HFFc6 (cell line): ENCODE data around the gene KRTAP5-9. TPM values are rescaled to one million over a fixed set of nuclear protein-coding genes. Genes with fewer than 3 reads are reported as not detected.

Experiments
- DNase-seq: peaks from one replicate; pipeline ENCODE4 v3.0.0-alpha.2; 2018
- H3K27ac Mint-ChIP-seq: 2 replicates; pipeline ENCODE4 v1.8.0; 2020; ENCODE audit warnings: mild to moderate bottlenecking, mixed read lengths
- H3K27me3 Mint-ChIP-seq: 2 replicates; pipeline ENCODE4 v1.8.0; 2021; ENCODE audit warnings: mild to moderate bottlenecking, moderate library complexity, mixed read lengths; ENCODE audit not compliant: insufficient read depth
- H3K36me3 Mint-ChIP-seq: 2 replicates; pipeline ENCODE4 v1.8.0; 2021; ENCODE audit warnings: low read depth, mixed read lengths
- H3K4me1 Mint-ChIP-seq: 2 replicates; pipeline ENCODE4 v1.8.0; 2020; ENCODE audit warnings: low read depth, mixed read lengths
- H3K4me3 Mint-ChIP-seq: 2 replicates; pipeline ENCODE4 v1.8.0; 2020; ENCODE audit warnings: mild to moderate bottlenecking, moderate library complexity, mixed read lengths
- H3K9me3 Mint-ChIP-seq: 2 replicates; pipeline ENCODE4 v1.8.0; 2020; ENCODE audit warnings: mild to moderate bottlenecking, mixed read lengths
- total RNA-seq, 6 experiments: library from RNA; stranded (reverse); fragmentation: NEBNext Ultra II Directional; extraction: Animal tissue kit (Norgen Biotek cat#: 25700); gene quantifications; 2 replicates in 1 of 6; 3 replicates in 5 of 6; pipeline ENCODE4 v1.2.3, GENCODE V29; 2021
- TF ChIP-seq, protein P1 (sequence below): fragments of 200-600 bp; sonication (generic); IDR thresholded peaks from 2 replicates; pipeline ENCODE4 v1.5.0; 2021; ENCODE audit warnings: antibody characterized with exemption, mild to moderate bottlenecking

KRTAP5-9 gene
- total RNA-seq, 6 experiments from 2014 or later, result 0.26 TPM; not detected in 5

DNA sequence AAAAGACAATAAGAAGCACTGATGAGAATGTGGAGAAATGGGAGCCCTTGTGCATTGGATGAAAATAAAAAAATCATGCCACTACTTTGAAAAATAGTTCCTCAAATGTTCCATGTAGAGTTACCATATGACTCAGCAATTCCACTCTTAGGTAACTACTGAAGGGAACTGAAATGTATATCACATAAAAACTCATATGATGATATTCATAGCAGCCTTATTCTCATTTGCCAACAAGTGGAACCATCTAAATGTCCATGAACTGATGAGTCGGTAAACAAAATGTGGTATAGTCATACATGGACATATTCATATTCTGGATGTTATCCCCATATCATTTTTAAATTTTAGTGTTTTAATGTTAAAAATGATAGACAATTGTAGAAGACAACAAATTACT, 3.5 kb downstream of the KRTAP5-9 start:
- Mint-ChIP-seq H3K4me1 (no peaks in the 10 kb centered on the region), H3K4me3 (no peak overlapping the region), H3K9me3 (no peaks in the 10 kb centered on the region), H3K27ac (no peak overlapping the region), H3K36me3 (no peaks in the 10 kb centered on the region), H3K27me3 (peaks cover 13% of the 10 kb centered on the region)
- TF ChIP-seq, protein P1, sequence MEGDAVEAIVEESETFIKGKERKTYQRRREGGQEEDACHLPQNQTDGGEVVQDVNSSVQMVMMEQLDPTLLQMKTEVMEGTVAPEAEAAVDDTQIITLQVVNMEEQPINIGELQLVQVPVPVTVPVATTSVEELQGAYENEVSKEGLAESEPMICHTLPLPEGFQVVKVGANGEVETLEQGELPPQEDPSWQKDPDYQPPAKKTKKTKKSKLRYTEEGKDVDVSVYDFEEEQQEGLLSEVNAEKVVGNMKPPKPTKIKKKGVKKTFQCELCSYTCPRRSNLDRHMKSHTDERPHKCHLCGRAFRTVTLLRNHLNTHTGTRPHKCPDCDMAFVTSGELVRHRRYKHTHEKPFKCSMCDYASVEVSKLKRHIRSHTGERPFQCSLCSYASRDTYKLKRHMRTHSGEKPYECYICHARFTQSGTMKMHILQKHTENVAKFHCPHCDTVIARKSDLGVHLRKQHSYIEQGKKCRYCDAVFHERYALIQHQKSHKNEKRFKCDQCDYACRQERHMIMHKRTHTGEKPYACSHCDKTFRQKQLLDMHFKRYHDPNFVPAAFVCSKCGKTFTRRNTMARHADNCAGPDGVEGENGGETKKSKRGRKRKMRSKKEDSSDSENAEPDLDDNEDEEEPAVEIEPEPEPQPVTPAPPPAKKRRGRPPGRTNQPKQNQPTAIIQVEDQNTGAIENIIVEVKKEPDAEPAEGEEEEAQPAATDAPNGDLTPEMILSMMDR, result no peak
- no peak for DNase-seq

DNA sequence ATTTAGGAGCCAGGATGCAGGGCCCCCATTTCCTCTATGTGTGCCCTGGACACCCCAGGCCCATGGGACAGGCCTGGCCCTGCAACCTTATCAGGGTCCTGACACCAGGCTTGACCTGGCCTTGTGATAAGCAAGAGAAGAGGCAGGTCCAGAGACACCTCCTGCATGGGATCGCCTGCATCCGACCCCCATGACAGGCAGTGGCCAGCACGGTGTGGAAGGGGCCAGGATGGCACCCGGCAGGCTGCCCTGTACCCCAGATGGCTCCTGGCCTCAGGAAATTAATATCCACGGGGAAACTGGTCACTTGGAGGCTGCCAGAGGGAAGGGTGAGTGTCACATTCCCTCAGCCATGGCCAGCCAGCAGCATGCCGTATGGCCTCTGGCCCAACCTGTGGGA, 6.8 kb downstream of the KRTAP5-9 start:
- Mint-ChIP-seq H3K27ac (no peak overlapping the region), H3K4me1 (no peaks in the 10 kb centered on the region), H3K36me3 (no peaks in the 10 kb centered on the region), H3K27me3 (peaks cover 14% of the 10 kb centered on the region), H3K9me3 (no peaks in the 10 kb centered on the region), H3K4me3 (no peak overlapping the region)
- no peak for DNase-seq
- TF ChIP-seq, protein P1, result no peak

- Mint-ChIP-seq H3K36me3 (no peaks in the 10 kb centered on the region), H3K4me1 (no peaks in the 10 kb centered on the region), H3K4me3 (no peak overlapping the region), H3K27me3 (peaks cover 12% of the 10 kb centered on the region), H3K9me3 (no peaks in the 10 kb centered on the region), H3K27ac (no peak overlapping the region)
- TF ChIP-seq, protein P1, result no peak
- DNase-seq, result no peak
Observed at GRCh38 chr11:71555508-71555907, 7.3 kb downstream of the KRTAP5-9 start.

DNA sequence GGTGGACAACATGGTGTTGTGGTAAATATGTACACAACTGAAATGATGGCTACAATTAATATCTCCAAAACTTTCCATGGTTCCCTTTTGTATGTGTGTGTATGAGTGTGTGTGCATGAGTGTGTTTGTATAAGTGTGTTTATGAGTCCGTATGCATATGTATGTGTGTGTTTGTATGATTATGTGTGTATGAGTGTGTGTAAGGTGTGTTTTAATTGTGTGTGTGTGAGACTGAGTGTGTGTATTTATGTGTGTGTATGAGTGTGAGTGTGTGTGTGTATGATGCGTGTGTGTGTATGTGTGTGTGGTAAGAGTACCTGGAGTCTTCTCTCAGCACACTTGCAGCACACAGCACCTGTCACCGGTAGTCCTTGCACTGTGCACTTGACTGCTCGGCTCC, 7.8 kb downstream of the KRTAP5-9 start:
- Mint-ChIP-seq H3K9me3 (no peaks in the 10 kb centered on the region), H3K36me3 (no peaks in the 10 kb centered on the region), H3K4me1 (no peaks in the 10 kb centered on the region), H3K4me3 (no peak overlapping the region), H3K27ac (no peak overlapping the region), H3K27me3 (peaks cover 10% of the 10 kb centered on the region)
- TF ChIP-seq, protein P1, result no peak
- DNase-seq, result no peak

DNA sequence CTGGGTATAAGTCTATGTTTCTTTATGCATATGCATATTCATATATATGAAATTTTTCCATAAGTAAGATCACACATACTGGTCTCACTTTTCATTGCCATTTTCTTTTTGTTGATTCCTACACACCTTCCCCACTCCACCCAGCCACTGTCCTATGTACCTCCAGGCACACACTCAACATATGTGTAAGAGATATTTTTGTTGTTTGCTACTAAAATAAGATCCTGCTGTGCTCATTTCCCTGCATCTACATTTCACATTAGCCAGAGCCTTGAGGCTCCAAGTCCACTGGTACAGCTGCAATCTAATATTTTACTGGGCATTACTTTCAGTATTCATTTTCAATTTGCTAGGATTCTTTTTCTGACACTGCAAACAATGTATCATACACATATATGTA, 9.0 kb downstream of the KRTAP5-9 start:
- H3K4me1 Mint-ChIP-seq, result no peaks in the 10 kb centered on the region
- H3K27me3 Mint-ChIP-seq, result peaks cover 10% of the 10 kb centered on the region
- no peak for DNase-seq
- no peaks in the 10 kb centered on the region for H3K36me3 Mint-ChIP-seq
- H3K4me3 Mint-ChIP-seq, result no peak overlapping the region
- no peak overlapping the region for H3K27ac Mint-ChIP-seq
- TF ChIP-seq, protein P1, result no peak
- no peaks in the 10 kb centered on the region; the same call in 1 of the 2 replicates for H3K9me3 Mint-ChIP-seq

DNA sequence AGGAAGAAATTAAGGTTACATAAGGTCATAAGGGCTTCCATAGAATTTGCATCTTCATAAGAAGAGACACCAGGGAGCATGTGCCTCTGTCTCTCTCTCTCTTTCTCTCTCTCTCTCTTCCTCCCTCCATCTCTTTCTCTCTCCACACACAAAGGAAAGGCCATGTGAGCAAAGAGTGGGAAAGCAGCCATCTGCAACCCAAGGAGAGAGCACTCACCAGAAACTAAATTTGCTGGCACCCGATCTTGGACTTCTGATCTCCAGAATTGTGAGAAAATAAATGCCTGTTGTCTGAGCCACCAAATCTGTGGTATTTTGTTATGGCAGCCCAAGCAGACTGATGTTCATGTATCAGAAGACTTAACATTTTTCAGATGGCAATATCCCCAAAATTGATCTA, 10.8 kb downstream of the KRTAP5-9 start:
- TF ChIP-seq, protein P1, result no peak
- no peaks in the 10 kb centered on the region; the same call in 1 of the 2 replicates for H3K9me3 Mint-ChIP-seq
- peaks cover 9% of the 10 kb centered on the region for H3K4me1 Mint-ChIP-seq
- no peak for DNase-seq
- H3K4me3 Mint-ChIP-seq, result no peak overlapping the region
- no peaks in the 10 kb centered on the region for H3K36me3 Mint-ChIP-seq
- no peak overlapping the region for H3K27ac Mint-ChIP-seq
- peaks cover 17% of the 10 kb centered on the region for H3K27me3 Mint-ChIP-seq
